Neural cell (in vitro differentiated cells): Measurements from ENCODE around the gene NXF1.

Source experiments
- CTCF ChIP-seq: fragments of 450-650 bp; IDR thresholded peaks from 2 replicates; pipeline ENCODE4 v1.5.1; 2014; ENCODE audit warnings: antibody characterized with exemption, mild to moderate bottlenecking, moderate library complexity; ENCODE audit not compliant: poor library complexity, severe bottlenecking
- EP300 ChIP-seq: fragments of 450-650 bp; conservative IDR thresholded peaks from 2 replicates; pipeline ENCODE4 v1.6.1; 2014; ENCODE audit warnings: antibody characterized with exemption, mild to moderate bottlenecking, moderate library complexity; ENCODE audit not compliant: poor library complexity, severe bottlenecking
- EZH2 ChIP-seq: fragments of 200-600, 300-800 bp; shearing (Covaris generic), sonication (generic); IDR thresholded peaks from 2 replicates; pipeline ENCODE4 v1.6.1; 2014; ENCODE audit warnings: antibody characterized with exemption, low read length, borderline replicate concordance, mild to moderate bottlenecking; ENCODE audit not compliant: insufficient read depth, poor library complexity, severe bottlenecking

GRCh38 chr11:62850911-62851806, 45.9 kb upstream of the NXF1 start:
- no peak for TF ChIP-seq EZH2
- TF ChIP-seq CTCF: no peak
- TF ChIP-seq EP300: no peak
